Endothelial cell of umbilical vein (primary cell): Measurements from ENCODE around the gene SORL1. TPM values are rescaled to one million over a fixed set of nuclear protein-coding genes. Genes with fewer than 3 reads are reported as not detected.

Source experiments
- BruUV-seq: library from RNA; stranded (reverse); fragments of 400-500 nt; replicated peaks from 2 replicates; lab custom pipeline; 2021; lab: Mats Ljungman, UMichigan
- CTCF ChIA-PET: fragments of 300-600, 350-600 bp; sonication (Branson Sonifier 250); formaldehyde crosslinking; loops from one replicate; lab custom pipeline; 2021; ENCODE audit warnings: antibody characterized with exemption, inconsistent platforms; lab: Charles Lee
- POLR2A ChIA-PET: fragments of 300-600, 350-600 bp; sonication (Branson Sonifier 250); formaldehyde crosslinking; loops from one replicate; lab custom pipeline; 2021; ENCODE audit warnings: antibody characterized with exemption, inconsistent platforms; lab: Charles Lee
- DNase-seq: peaks from one replicate; pipeline ENCODE4 v3.0.0-alpha.2; 2011; ENCODE audit warnings: low read depth, low spot score
- FAIRE-seq: peaks from 2 replicates; lab custom pipeline; 2011; peaks lifted over from hg19 to GRCh38; lab: Jason Lieb, UNC
- H2AFZ ChIP-seq: 2 replicates; pipeline ENCODE4 v1.6.0; 2012; ENCODE audit warnings: low read depth, low read length, control low read depth, inconsistent platforms
- H3K27ac ChIP-seq: 2 replicates; pipeline ENCODE4 v1.5.1; 2011; ENCODE audit warnings: low read depth, mild to moderate bottlenecking, control low read depth, low read length, moderate library complexity; ENCODE audit not compliant: insufficient read depth
- H3K27me3 ChIP-seq, 2 experiments: 2 replicates each; pipeline versions ENCODE4 v1.6.0 to v1.6.1; 2011; ENCODE audit warnings: low read length in 2 of 2, mixed read lengths in 1 of 2; ENCODE audit not compliant: control insufficient read depth in 2 of 2, insufficient read depth in 2 of 2
- H3K36me3 ChIP-seq, 2 experiments: 2 replicates in 1 of 2; 3 replicates in 1 of 2; pipeline ENCODE4 v1.5.1; 2011; ENCODE audit warnings: low read length in 2 of 2, mild to moderate bottlenecking in 1 of 2, moderate library complexity in 1 of 2; ENCODE audit not compliant: control insufficient read depth in 2 of 2, insufficient read depth in 2 of 2; ENCODE audit errors: extremely low read depth in 1 of 2
- H3K4me1 ChIP-seq: 3 replicates; pipeline ENCODE4 v1.5.1; 2011; ENCODE audit warnings: mild to moderate bottlenecking, low read length; ENCODE audit not compliant: control insufficient read depth, insufficient read depth; ENCODE audit errors: extremely low read depth
- H3K4me2 ChIP-seq: 2 replicates; pipeline ENCODE4 v1.6.1; 2011; ENCODE audit warnings: low read length, control low read depth, mixed read lengths; ENCODE audit not compliant: insufficient read depth
- H3K4me3 ChIP-seq, 3 experiments: fragments of 200-600 bp in 1 of 3; sonication (generic), shearing (Covaris generic) in 1 of 3; replicated peaks in 1 of 3; 2 replicates each; pipeline ENCODE4 v1.5.1; 2011 to 2016; ENCODE audit warnings: control low read depth in 3 of 3, low read length in 3 of 3, mild to moderate bottlenecking in 2 of 3, inconsistent platforms in 1 of 3, low read depth in 1 of 3, moderate library complexity in 1 of 3; ENCODE audit not compliant: insufficient read depth in 1 of 3
- H3K79me2 ChIP-seq: 2 replicates; pipeline ENCODE4 v1.6.0; 2012; ENCODE audit warnings: low read length, inconsistent platforms; ENCODE audit not compliant: control insufficient read depth, insufficient read depth
- H3K9ac ChIP-seq: replicated peaks from 2 replicates; pipeline ENCODE3; 2011; ENCODE audit warnings: low read length, control low read depth; ENCODE audit not compliant: insufficient read depth; ENCODE audit errors: extremely low read depth
- H3K9me1 ChIP-seq: replicated peaks from 3 replicates; pipeline ENCODE4 v1.6.0; 2011; ENCODE audit warnings: mild to moderate bottlenecking, low read length; ENCODE audit not compliant: control insufficient read depth, insufficient read depth; ENCODE audit errors: extremely low read depth
- H3K9me3 ChIP-seq: replicated peaks from 2 replicates; pipeline ENCODE4 v1.5.1; 2012; ENCODE audit warnings: low read length, inconsistent platforms; ENCODE audit not compliant: control insufficient read depth, insufficient read depth
- H4K20me1 ChIP-seq: replicated peaks from 2 replicates; pipeline ENCODE3; 2011; ENCODE audit warnings: mild to moderate bottlenecking, low read length; ENCODE audit not compliant: control insufficient read depth, insufficient read depth; ENCODE audit errors: extremely low read depth
- CTCF ChIP-seq, 2 donors: IDR thresholded peaks; 1 replicate in 1 of 2; 2 replicates in 1 of 2; pipeline ENCODE4 v1.5.1; 2011; ENCODE audit warnings: low read length in 2 of 2, mild to moderate bottlenecking in 2 of 2, moderate library complexity in 2 of 2, control low read depth in 1 of 2, inconsistent platforms in 1 of 2, low read depth in 1 of 2; ENCODE audit not compliant: insufficient read depth in 1 of 2; ENCODE audit errors: extremely low read depth in 1 of 2
- EZH2 ChIP-seq: IDR thresholded peaks from 2 replicates; pipeline ENCODE4 v1.6.1; 2012; ENCODE audit warnings: borderline replicate concordance, low read depth, mild to moderate bottlenecking, moderate library complexity, low read length, inconsistent platforms; ENCODE audit not compliant: severe bottlenecking
- FOS ChIP-seq: IDR thresholded peaks from 2 replicates; pipeline ENCODE4 v1.6.1; 2011; ENCODE audit warnings: mild to moderate bottlenecking, low read length, moderate library complexity, borderline replicate concordance; ENCODE audit not compliant: insufficient read depth
- GATA2 ChIP-seq: IDR thresholded peaks from 2 replicates; pipeline ENCODE4 v1.7.0; 2011; ENCODE audit warnings: low read depth, mild to moderate bottlenecking, moderate library complexity, mixed read lengths, low read length; ENCODE audit not compliant: insufficient read length, insufficient read depth
- JUN ChIP-seq: IDR thresholded peaks from 2 replicates; pipeline ENCODE4 v1.6.1; 2011; ENCODE audit warnings: borderline replicate concordance, low read depth; ENCODE audit not compliant: insufficient read length, insufficient read depth
- MAX ChIP-seq: IDR thresholded peaks from 2 replicates; pipeline ENCODE4 v1.6.1; 2011; ENCODE audit not compliant: insufficient read depth, insufficient read length
- MYC ChIP-seq: IDR thresholded peaks from one replicate; pipeline ENCODE4 v1.6.1; 2011; ENCODE audit warnings: mild to moderate bottlenecking, low read depth, low read length
- POLR2A ChIP-seq: IDR thresholded peaks from 2 replicates; pipeline ENCODE4 v1.6.1; 2012; ENCODE audit warnings: low read depth, mild to moderate bottlenecking, control low read depth, low read length
- POLR2AphosphoS5 ChIP-seq: IDR thresholded peaks from 2 replicates; pipeline ENCODE4 v1.6.1; 2012; ENCODE audit warnings: low read depth, mild to moderate bottlenecking, control low read depth, low read length, moderate library complexity; ENCODE audit not compliant: insufficient read depth
- dilution Hi-C: fragments of 300-500 bp; cut with MboI; formaldehyde crosslinking; loops from one replicate; pipeline ENCODE4 v1.15.0; 2019; ENCODE audit warnings: low sequenced_read_pairs; ENCODE audit not compliant: extremely low pct_ligation_motif_present
- intact Hi-C: fragments of 100-400 bp; cut with micrococcal nuclease; formaldehyde crosslinking; loops from one replicate; pipeline ENCODE4 v1.10.0; 2022
- polyA plus RNA-seq, 4 experiments: library from polyadenylated mRNA; depleted of rRNA in 3 of 4; stranded (reverse) in 3 of 4; unstranded in 1 of 4; fragments of >200 nt; gene quantifications; 2 replicates each; pipeline versions ENCODE4 v1.2.1 to v1.2.3, GENCODE V29; 2011 to 2012; ENCODE audit warnings: missing spikeins in 1 of 4
- total RNA-seq: library from RNA; stranded (reverse); gene quantifications from 2 replicates; pipeline ENCODE4 v1.2.3, GENCODE V29; 2021

Gene SORL1
- total and polyA plus RNA-seq, 2 donors (not counting 3 experiments of a cell fraction or from before 2014, with no cell fraction given) = 0.17 to 0.31 TPM

GRCh38 chr11:121486054-121486453 lies 33.9 kb downstream of the SORL1 start:
- Histone ChIP-seq H4K20me1 (no peaks in the 10 kb centered on the region), H3K36me3 (no peaks in the 10 kb centered on the region), H3K9me1 (no peaks in the 10 kb centered on the region), H3K9me3 (no peaks in the 10 kb centered on the region), H3K4me1 (peaks cover 17% of the 10 kb centered on the region), H3K4me2 (no peak overlapping the region), H3K9ac (no peak overlapping the region), H3K27me3 (no peaks in the 10 kb centered on the region), H2AFZ (no peak overlapping the region), H3K79me2 (no peaks in the 10 kb centered on the region), H3K4me3 (no peak overlapping the region), H3K27ac (no peak overlapping the region)
- dilution Hi-C loops = no loop called here
- CTCF ChIA-PET = interaction anchor here (1.2 kb wide), 1 partner anchor 105 kb away, joined by 3 read pairs; no protein-coding TSS in a partner anchor
- DNase-seq = no peak
- FAIRE-seq = no peak
- TF ChIP-seq POLR2AphosphoS5 = no peak
- TF ChIP-seq CTCF (IDR thresholded peaks at IDR 0.05; ENCODE audit: extremely low read depth in 1 of 2, insufficient read depth in 1 of 2, low read depth in 1 of 2, low read length in 2 of 2) = no peak
- TF ChIP-seq FOS = no peak
- no peak for TF ChIP-seq MAX
- TF ChIP-seq JUN = no peak
- TF ChIP-seq EZH2 = no peak
- TF ChIP-seq MYC = no peak
- no peak for TF ChIP-seq POLR2A
- no peak for TF ChIP-seq GATA2
- POLR2A ChIA-PET = no interaction called here
- intact Hi-C loops = no loop called here
- BruUV-seq = no TSS peak
